Testis (tissue), 2 donors: ENCODE measurements around the gene KIF2C.

Experiments
- POLR2A ChIP-seq: fragments of 450-650 bp; IDR thresholded peaks from one replicate; pipeline ENCODE4 v1.6.1; 2017; ENCODE audit warnings: antibody characterized with exemption, mild to moderate bottlenecking, moderate library complexity
- TF ChIP-seq, protein P1 (sequence below), 3 experiments: fragments of 450-650 bp in 2 of 3; fragments of 200-600 bp in 1 of 3; sonication (generic) in 1 of 3; IDR thresholded peaks; one replicate each; pipeline ENCODE4 v1.5.1; 2016 to 2019; ENCODE audit warnings: antibody characterized with exemption in 3 of 3, mild to moderate bottlenecking in 2 of 3, moderate library complexity in 1 of 3

- TF ChIP-seq, protein P1, sequence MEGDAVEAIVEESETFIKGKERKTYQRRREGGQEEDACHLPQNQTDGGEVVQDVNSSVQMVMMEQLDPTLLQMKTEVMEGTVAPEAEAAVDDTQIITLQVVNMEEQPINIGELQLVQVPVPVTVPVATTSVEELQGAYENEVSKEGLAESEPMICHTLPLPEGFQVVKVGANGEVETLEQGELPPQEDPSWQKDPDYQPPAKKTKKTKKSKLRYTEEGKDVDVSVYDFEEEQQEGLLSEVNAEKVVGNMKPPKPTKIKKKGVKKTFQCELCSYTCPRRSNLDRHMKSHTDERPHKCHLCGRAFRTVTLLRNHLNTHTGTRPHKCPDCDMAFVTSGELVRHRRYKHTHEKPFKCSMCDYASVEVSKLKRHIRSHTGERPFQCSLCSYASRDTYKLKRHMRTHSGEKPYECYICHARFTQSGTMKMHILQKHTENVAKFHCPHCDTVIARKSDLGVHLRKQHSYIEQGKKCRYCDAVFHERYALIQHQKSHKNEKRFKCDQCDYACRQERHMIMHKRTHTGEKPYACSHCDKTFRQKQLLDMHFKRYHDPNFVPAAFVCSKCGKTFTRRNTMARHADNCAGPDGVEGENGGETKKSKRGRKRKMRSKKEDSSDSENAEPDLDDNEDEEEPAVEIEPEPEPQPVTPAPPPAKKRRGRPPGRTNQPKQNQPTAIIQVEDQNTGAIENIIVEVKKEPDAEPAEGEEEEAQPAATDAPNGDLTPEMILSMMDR (IDR thresholded peaks at IDR 0.05) = no peak
- no peak for TF ChIP-seq POLR2A
Measured at GRCh38 chr1:44810101-44810761, 70.6 kb downstream of the KIF2C start.
